AG08395 (cell line): ENCODE results near the gene CCDC88A.
"Not testable (repeated sequence)": the region's sequence is repeated elsewhere in the genome, so short reads cannot be mapped to it uniquely, and the experiment has no call there.

Experiments
- DNase-seq: peaks from one replicate; pipeline ENCODE4 v3.0.0; 2012; ENCODE audit warnings: mixed read lengths, low spot score

CCDC88A gene, protein sequence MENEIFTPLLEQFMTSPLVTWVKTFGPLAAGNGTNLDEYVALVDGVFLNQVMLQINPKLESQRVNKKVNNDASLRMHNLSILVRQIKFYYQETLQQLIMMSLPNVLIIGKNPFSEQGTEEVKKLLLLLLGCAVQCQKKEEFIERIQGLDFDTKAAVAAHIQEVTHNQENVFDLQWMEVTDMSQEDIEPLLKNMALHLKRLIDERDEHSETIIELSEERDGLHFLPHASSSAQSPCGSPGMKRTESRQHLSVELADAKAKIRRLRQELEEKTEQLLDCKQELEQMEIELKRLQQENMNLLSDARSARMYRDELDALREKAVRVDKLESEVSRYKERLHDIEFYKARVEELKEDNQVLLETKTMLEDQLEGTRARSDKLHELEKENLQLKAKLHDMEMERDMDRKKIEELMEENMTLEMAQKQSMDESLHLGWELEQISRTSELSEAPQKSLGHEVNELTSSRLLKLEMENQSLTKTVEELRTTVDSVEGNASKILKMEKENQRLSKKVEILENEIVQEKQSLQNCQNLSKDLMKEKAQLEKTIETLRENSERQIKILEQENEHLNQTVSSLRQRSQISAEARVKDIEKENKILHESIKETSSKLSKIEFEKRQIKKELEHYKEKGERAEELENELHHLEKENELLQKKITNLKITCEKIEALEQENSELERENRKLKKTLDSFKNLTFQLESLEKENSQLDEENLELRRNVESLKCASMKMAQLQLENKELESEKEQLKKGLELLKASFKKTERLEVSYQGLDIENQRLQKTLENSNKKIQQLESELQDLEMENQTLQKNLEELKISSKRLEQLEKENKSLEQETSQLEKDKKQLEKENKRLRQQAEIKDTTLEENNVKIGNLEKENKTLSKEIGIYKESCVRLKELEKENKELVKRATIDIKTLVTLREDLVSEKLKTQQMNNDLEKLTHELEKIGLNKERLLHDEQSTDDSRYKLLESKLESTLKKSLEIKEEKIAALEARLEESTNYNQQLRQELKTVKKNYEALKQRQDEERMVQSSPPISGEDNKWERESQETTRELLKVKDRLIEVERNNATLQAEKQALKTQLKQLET (N-terminal part only)

DNA sequence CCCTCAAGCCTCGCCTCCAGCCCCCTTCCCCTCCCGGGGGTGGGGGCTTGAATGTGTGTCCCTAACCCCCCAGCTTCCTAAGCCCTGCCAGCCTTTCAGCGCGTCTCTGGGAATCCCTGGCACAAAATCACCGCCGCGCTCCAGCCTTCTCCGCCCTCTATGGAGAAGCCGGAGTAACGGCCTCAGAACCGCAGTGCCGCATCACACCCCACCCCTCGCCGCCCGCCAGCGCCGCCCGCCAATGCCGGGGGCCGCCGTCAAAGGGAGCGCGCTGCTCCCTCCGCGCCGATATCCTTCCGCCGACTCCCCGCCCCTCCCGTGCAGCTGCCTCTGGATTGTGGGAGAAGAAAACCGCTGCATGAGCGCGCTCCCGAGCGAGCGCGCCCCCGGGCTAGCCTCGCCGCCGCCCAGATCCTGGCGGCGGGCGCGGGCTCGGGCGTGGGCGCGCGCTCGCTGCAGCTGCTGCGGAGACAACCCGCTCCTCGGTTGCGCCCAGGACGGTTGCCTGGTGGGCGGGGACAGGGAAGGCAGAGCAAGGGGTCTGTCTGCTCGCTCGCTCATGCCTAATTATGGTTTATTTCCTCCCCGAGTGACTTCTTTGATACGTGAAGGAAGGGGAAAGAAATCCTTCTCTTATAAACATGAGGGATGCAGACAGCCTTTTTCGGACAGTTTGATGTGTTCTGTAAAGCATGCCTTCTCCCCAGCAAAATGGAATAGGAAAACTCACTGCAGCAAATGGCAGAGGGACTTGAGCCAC is at the start of gene CCDC88A:
CCDC88A (minus strand) TSS at position 178 of the 760 bp plus-strand sequence. CDS start 777 bp downstream, outside the sequence.
- peak; percentile 94 for DNase-seq

DNA sequence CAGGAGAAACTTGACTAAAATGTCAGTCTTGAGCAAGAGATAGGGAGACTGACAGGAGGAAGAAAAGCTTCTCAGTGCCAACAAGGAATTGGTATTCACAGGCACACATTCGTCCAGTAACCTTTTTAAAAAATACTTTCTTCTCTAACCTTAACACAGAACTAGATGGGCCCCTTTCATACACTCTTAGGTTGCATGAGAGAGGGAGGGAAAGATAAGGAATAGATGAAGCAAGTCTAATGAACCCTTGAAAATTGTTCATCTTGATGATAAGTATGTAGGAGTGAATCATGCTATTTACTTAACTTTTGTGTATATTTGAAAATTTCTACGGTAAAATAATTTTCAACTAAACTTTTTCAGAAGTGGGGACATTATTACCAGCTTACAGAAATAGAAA is 42.0 kb upstream of the CCDC88A start:
- no peak for DNase-seq

DNA sequence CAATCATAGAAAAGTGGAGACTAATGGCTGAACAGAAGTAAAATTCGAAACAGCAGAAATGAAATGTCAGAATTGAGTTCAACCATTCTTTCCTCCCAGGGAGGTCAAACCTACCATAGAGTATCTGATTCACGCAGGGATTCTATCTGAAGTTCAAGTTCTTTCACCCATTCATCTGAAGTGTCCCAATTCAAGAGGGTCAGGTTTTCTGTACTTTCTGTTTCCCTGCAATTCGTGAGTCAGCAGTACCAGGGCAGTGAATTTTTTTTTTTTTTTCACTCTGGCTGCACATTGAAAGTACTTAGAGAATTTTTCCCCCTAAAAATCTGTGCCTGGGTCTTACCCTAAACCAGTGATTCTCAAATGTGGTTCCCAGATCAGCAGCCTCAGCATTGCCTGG is 40.9 kb upstream of the CCDC88A start:
- DNase-seq, result peak; percentile 26

DNA sequence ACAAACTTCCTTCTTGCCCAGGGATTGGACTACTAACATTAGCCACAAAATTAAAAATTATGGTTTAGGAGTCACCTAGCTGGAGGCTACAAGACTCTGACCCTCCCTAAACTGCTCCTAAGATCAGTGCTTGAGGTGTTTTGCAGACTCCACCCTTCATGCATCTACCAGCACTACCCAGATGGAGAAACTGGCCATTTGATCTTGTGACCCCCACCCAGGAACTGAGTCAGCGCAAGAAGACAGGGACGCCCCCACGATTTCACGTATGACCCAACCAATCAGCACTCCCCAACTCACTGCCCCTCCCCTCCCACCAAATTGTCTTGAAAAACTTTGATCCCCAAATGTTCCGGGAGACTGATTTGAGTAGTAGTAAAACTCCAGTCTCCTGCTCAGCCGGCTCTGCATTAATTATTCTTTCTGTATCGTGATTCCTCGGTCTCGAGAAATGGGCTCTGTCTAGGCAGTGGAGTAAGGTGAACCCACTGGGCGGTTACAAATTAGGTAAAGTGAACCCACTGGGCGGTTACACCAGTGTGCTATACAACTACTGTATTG is 40.1 kb upstream of the CCDC88A start:
- DNase-seq, result no peak

DNA sequence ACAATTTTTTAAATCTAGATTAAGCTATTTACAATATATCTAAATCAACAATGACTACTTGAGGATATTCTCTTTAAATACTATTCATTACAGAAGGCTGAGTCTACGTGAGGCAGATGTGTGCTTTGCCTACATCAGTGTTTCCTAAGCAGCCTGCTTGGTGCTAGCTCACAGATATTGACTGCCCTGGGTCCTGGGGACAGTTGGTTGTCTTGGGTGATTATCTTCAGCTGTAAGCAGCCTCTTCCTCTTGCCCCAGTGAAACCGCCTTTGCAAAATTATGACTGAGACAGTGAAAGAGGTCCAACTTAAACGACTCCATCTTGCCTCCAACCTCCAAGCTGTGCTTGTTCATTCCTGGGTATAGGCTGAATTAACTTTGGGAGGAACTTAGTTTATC is 39.6 kb upstream of the CCDC88A start:
- DNase-seq, result no peak

DNA sequence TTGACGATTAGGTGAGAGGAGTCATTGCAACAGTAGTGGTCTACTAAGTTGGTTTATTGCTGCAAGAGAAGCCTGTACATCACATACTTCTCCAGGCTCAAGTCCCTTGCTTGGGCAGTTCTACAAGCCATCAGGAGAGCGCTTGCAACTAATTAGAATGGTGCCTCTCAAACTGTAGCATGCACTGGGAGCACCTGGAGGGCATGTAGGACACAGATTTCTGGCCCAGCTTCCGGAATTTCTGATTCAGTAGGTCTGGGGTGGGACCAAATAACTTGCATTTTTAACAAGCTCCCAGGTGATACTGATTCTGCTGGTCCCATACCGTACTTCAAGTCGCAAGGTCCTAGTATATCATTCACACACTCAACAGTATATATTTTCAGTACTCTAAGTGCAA is 34.5 kb upstream of the CCDC88A start:
- DNase-seq, result no peak

DNA sequence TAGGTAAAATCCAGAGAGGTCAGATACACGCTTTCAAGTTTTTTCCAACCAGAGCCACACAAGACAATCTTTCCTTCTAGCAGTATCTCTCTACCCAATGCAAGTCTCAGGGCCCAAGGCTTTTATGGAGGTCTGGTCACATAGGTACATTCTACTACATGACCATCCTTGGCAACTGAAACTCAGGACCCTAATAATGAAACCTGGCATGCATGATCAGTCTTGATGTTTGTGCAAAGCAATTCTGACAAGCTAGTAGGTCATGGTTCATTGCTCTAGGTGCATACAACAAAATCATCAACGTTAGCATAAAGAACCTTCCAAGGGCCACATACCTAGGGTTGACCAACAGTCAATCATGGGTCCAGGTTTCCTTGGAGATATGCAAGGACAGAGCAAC is 33.2 kb upstream of the CCDC88A start:
- no peak for DNase-seq

DNA sequence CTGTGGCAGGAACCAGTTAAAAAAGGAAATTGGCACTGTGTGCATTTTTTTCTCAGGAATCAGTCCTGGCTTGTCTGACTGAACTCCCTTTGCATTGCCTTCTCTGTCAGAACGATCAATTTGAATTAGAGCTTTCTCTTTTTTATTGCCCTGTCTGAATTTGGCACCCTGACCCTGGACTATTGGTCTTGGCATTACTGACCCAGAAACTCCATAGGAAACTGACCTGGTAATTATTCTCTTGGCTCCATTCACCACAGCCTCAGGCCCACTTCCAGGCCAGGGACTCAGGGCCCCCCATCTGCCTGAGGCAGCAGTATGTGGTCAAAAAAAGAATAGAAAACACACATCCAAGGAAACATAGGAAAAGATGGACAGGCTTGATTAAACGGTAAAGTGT is 32.0 kb upstream of the CCDC88A start:
- no peak for DNase-seq

DNA sequence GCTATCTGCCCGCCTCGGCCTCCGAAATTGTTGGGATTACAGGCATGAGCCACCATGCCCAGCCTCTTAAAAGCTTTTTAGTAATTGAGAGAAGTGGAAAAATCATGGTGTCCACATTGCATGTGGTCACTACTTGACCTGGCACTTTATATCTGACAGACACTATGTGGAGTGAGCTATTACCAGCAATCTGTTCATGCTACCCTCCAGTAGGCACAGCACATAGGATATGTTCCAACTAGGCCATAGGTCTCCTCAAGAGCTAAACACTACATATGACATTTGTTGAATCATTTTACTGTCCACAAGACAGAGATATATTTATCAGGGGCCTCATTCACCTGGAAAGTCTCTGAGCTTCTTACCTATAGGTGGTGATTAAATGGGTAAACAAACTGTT is 30.4 kb upstream of the CCDC88A start:
- DNase-seq, result not testable (repeated sequence)

DNA sequence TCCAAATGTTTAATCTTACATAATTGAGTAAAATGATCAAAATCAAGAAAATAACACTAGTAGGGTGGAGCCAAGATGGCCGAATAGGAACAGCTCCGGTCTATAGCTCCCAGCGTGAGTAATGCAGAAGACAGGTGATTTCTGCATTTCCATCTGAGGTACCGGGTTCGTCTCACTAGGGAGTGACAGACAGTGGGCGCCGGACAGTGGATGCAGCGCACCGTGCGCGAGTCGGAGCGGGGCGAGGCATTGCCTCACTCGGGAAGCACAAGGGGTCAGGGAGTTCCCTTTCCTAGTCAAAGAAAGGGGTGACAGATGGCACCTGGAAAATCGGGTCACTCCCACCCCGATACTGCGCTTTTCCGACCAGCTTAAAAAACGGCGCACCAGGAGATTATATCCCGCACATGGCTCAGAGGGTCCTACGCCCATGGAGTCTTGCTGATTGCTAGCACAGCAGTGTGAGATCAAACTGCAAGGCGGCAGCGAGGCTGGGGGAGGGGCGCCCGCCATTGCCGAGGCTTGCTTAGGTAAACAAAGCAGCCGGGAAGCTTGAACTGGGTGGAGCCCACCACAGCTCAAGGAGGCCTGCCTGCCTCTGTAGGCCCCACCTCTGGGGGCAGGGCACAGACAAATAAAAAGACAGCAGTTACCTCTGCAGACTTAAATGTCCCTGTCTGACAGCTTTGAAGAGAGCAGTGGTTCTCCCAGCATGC is 22.5 kb upstream of the CCDC88A start:
- not testable (repeated sequence) for DNase-seq

DNA sequence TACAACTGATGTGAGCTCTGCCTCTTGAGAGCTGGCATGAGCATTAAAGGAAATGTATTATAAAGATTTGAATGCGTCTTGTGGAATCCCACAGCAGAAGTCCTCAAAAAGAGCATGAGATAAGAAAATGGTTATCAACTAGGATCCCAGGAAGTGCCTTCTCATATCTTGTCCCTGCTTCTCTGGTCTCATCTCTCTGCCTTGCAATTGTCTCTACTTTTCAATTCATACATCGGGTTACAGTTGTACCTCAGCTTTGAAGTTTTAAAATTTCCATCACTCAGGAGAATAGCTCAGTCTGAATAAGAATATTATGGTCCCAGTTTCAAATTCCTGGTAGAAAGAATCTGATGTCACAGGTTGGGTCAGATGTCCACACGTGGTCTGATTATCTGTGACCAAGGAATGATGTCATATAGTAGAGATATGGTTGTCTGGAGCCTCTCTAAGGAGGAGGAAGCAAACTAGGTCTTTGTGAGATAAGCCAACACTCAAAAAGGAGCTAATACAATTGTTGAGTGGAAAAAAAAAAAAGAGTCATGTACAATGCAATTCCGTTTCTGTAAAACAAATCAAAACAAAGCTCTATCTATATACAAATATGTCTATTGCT is 21.7 kb upstream of the CCDC88A start:
- no peak for DNase-seq

DNA sequence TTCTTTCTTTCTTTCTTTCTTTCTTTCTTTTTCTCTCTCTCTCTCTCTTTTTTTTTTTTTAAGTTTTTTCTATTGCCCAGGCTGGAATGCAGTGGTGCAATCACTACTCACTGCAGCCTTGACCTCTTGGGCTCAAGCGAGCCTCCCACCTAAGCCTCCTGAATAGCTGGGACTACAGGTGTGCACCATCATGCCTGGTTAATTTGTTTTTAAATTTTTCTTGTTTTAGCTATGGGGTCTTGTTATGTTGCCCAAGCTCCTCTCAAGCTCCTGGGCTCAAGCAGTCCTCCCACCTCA is 19.4 kb upstream of the CCDC88A start:
- DNase-seq, result no peak

DNA sequence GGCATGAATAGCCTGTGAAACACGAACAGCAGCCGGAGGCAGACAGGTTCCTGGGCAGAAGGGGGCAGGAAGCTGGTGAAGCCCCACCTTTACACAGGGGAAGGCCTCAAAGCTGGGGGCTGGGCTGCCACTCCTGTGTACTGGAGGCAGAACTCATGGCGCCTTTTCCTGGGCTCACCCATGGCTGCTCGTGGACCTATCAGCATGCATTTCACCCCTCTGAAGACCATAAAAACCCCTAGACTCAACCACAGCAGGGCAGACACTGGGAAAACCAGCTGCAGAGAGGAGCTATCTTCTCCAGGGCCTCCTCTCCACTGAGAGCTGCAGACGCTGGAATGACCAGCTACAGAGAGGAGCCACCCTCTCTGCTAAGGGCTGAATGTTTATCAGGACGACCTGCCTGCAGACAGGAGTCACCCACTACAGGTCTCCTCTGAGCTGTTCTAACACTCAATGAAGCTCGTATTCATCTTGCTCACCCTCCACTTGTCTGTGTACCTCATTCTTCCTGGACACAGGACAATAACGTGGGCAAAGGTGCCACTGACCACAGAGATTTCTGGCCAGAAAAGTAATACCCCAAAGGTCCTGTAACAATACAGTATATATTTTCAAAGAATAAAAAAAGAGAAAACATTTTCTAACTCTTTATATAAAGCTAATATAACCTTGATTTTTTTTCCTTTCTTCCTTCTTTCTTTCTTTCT is 18.9 kb upstream of the CCDC88A start:
- DNase-seq, result no peak

DNA sequence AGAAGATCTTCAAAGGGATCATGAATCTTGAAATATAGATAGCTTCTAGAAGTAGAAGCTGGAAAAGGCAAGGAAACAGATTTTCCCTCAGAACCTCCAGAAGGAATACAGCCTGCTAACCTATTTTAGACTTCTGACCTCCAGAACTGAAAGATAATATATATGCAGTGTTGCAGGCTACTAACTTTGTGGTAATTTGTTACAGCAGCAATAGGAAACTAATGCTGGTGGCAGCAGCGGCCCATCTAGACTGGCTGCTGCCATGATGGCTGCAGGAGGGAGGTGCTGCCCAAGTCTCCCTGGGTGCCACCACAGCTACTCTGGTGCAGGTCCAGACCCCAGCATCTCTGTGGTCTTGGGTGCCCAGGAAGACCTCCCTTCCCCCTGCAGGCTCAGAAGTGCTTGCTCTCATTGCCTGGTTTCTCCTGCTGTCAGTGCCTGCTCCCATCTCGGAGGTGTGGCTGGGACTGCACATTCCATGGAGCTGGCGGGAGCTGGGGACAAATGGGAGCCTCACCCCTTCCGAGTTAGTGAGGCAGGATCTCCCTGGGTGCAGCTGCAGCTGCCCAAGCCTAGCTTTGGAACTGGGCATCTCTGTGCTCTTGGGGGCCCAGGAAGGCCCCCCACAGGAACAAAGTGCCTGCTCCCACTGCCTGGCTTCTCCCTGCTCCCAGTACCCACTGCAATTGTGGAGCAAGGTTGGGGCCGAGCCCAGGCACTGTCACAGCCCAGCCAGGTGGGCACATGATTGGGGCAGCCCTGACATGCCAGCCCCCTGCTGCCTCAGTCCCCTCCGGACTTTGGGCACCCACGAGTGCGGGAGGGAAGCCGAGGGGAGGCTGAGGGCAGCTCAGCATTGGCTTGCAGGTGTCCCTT is 18.1 kb upstream of the CCDC88A start:
- DNase-seq, result no peak

DNA sequence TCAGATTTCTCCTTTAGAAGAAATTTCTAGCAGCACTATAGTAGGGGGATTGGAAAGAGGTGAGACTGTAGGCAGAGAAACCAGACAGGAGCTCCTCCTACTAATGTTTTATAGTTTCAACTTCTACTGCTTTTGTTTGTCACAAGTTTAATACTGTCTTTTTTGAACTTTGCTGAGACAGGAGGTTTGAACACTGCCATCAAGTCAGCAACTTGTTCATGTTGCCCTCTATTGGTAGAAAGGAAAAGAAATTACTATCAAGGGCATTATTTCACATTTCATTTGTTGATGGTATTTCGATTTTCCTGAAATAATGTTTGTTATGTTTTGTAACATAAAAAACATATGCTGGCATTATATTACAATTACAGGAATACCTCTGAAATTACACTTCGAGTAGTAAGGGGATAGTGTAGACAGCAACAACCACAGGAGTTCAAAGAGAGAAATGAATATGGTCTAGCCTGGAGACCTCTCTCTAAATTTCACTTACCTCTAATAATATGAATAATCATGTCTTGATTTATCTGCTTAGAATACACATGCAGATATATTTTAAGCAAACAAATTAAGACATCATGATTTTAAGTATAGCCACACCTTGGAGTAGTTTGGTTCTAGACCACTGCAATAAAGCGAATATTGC is 12.4 kb upstream of the CCDC88A start:
- DNase-seq, result peak; percentile 46

DNA sequence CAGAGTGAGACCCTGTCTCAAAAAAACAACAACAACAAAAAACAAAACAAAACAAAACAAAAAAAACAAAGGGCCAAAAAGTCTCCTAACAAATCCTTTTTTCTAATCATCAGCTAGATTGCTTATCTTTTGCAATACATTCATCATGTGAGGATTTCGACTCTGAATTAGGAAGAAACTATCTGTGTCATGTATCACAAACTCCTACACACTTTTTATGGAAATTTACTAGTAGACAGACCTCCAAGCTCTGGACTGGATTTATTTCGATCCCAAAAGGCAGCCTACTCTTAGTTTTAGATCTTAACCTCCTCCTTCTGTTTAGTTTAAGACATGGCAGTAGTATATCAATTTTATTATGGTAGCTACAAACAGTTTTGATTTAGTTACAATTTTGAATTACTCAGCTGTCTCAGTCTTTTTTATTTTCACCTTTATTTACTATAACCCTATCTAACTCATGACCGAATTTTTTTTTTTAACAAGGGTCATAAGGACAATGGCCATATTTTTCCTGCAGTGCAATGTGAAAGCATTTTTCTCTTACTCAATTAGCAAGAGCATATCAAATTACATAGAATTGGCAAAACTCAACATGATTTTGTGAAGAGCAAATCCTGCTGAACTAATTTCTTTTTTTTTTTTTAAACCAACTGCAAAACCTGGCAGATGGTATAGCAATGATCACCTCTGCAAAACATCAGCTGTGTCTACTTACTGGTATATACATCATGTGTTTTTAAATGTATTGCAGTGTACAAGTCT is 10.7 kb upstream of the CCDC88A start:
- DNase-seq, result no peak

DNA sequence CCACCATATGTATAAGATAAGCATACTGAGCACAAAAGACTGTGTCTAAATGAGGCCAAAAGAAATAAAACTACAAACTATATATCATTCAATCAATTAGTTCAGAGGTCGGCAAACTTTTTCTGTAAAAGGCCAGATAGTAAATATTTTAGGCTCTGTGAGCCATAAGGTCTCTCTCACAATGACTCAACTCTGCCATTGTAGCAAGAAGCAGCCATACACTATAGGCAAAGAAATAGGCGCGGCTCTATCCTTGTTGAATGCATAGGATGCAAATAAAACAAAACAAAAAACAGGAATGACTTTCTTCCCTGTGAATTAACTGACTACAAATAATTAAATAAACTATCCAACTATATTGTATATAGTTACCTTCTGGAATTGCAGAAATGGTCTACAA is 8.6 kb upstream of the CCDC88A start:
- no peak for DNase-seq

DNA sequence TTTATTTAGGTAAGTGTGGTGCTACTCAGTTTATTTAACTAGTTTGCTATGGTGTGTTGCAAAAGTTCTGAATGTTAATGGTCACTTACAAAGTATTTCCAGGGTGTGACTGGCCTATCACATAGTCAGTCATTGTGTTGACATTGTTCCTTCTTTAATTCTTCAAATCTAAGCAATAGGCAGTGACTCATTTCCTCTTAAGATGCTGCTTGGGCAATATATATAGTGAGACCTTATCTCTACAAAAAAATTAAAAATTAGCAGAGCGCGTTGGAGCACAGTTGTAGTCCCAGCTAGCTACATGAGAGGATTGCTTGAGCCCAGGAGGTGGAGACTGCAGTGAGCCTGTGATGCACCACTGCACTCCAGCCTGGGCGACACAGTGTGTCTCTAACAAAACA is 5.8 kb upstream of the CCDC88A start:
- DNase-seq, result peak; percentile 53
